HG03520 (cell line): ENCODE data around the gene PCNX3.

Experiments
- ATAC-seq: cut with Tn5 transposase; IDR thresholded peaks from one replicate; pipeline ENCODE4 v1.9.1; 2021; ENCODE audit warnings: mild to moderate bottlenecking, moderate library complexity; ENCODE audit not compliant: unreplicated experiment

PCNX3 gene

GRCh38 chr11:65685981-65686380, 70.4 kb downstream of the PCNX3 start:
- ATAC-seq, result no peak
